ENCODE measurements around the gene CHRNA4. TPM values are rescaled to one million over a fixed set of nuclear protein-coding genes. Genes with fewer than 3 reads are reported as not detected.

Gene CHRNA4
- total RNA-seq, 6 experiments from 2014 or later: 4.6 to 165 (median 26.8) TPM

DNA sequence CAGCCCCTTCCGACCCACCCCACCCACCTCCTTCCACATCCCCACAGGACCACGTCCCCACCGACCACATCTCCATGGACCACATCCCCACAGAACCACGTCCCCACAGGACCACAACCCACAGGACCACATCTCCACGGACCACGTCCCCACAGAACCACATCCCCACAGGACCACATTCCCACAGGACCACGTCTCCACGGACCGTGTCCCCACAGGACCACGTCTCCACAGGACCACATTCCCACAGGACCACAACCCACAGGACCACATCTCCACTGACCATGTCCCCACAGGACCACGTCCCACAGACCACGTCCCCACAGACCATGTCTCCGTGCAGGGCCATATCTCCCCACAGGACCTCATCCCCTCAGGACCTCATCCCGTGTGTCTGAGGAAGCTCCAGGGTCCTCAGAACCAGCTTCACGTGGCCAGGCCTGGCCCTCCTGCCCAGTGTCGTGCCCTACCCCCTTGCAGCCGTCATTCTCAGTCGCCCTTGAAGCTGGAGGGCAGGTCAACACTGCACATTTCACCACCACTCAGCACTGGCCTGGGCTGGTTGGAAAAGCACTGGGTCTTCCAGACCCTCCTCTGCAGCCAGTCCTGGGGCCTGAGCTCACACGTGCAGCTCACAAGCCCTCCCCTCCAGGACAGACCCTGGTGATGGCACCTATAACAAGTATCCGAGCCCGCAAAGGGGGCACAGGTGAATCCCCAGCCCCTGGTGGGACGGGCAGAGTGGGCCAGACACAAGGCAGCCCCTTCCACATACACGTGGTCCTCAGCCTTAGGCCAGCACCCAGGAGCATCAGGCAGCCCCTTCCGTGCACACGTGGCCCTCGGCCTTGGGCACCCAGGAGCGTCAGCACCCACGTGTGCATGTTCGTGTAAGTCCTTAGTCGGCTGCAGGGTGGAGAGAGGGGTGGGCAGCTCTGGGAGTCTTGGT, 3.9 kb downstream of the CHRNA4 start:
- H3K27ac ChIP-seq: no peak overlapping the region
- TF ChIP-seq POLR2A (IDR thresholded peaks at IDR 0.05): no peak
- TF ChIP-seq, protein P1, sequence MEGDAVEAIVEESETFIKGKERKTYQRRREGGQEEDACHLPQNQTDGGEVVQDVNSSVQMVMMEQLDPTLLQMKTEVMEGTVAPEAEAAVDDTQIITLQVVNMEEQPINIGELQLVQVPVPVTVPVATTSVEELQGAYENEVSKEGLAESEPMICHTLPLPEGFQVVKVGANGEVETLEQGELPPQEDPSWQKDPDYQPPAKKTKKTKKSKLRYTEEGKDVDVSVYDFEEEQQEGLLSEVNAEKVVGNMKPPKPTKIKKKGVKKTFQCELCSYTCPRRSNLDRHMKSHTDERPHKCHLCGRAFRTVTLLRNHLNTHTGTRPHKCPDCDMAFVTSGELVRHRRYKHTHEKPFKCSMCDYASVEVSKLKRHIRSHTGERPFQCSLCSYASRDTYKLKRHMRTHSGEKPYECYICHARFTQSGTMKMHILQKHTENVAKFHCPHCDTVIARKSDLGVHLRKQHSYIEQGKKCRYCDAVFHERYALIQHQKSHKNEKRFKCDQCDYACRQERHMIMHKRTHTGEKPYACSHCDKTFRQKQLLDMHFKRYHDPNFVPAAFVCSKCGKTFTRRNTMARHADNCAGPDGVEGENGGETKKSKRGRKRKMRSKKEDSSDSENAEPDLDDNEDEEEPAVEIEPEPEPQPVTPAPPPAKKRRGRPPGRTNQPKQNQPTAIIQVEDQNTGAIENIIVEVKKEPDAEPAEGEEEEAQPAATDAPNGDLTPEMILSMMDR (IDR thresholded peaks at IDR 0.05): no peak
- peaks cover 0 to 3% (median 0%) of the 10 kb centered on the region in 4 donors for H3K36me3 ChIP-seq
- peak in 1 of 3 donors; percentile 49 for DNase-seq
- H3K4me1 ChIP-seq: peaks cover 0 to 24% (median 7%) of the 10 kb centered on the region in 4 donors
- H3K4me3 ChIP-seq: no peak overlapping the region
- WGBS (ENCODE audit: insufficient coverage, low coverage, low lambda C conversion rate, missing lambda C conversion rate): 50% methylated on average over 8 of the region's 30 CpGs
- H3K27me3 ChIP-seq: no peaks in the 10 kb centered on the region
- peak in 1 of 4 donors; percentile 20 for ATAC-seq
- H3K9me3 ChIP-seq: no peaks in the 10 kb centered on the region
- intact Hi-C loops (cut with DNase I): no loop called here

DNA sequence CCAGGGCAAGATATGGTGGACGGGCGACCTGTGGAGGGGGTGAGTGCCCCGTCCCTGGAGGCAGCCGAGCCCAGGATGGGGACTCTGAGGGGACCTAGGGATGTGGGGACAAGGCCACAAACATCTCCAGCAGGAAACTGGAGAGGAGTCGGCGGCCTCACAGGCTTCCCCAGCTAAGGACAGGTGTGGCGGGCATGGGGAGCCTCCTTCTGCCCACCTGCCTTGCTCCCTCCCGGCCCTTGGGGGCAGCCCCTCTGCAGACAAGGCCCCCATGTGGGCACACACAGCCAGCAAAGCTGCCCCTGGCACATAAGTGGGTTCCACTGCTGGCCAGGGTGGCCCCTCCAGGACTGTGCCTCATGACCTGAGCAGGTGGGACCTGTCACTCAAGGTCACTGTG, 4.6 kb downstream of the CHRNA4 start:
- H3K27ac ChIP-seq: no peak overlapping the region
- no peaks in the 10 kb centered on the region for H3K9me3 ChIP-seq
- no CpG with 5 or more reads among the region's 8 CpGs for WGBS (ENCODE audit: insufficient coverage, low coverage, low lambda C conversion rate, missing lambda C conversion rate)
- peaks cover 0 to 24% (median 7%) of the 10 kb centered on the region in 4 donors for H3K4me1 ChIP-seq
- intact Hi-C loops (cut with DNase I): no loop called here
- no peaks in the 10 kb centered on the region for H3K27me3 ChIP-seq
- ATAC-seq (no peak), DNase-seq (peak in 1 of 3 donors; percentile 39)
- TF ChIP-seq, protein P1 (IDR thresholded peaks at IDR 0.05): no peak
- TF ChIP-seq POLR2A (IDR thresholded peaks at IDR 0.05): no peak
- H3K36me3 ChIP-seq: peaks cover 0 to 3% (median 0%) of the 10 kb centered on the region in 4 donors
- H3K4me3 ChIP-seq: no peak overlapping the region

DNA sequence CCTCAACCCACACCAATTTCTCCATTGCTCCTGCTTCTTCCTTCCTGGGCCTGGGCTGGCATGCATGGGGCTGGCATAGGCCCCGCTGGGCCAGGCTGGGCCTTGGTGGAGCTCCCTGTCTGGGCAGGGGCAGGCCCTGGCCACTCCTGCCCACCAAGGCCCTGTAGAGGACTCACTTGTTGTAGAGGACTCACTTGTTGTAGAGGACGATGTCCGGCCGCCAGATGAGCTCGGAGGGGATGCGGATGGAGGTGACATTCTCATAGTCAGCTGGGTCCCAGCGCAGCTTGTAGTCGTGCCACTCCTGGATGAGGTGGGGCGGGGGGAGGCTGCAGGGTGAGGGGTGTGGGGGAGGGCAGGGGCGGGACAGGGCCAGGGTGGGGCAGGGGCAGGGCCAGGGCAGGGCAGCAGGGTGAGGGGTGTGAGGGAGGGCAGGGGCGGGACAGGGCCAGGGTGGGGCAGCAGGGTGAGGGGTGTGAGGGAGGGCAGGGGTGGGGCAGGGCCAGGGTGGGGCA, 5.3 kb downstream of the CHRNA4 start:
- Histone ChIP-seq H3K27ac (no peak overlapping the region), H3K36me3 (peaks cover 0 to 3% (median 0%) of the 10 kb centered on the region in 4 donors), H3K9me3 (no peaks in the 10 kb centered on the region), H3K4me3 (no peak overlapping the region), H3K4me1 (peaks cover 0 to 24% (median 7%) of the 10 kb centered on the region in 4 donors), H3K27me3 (no peaks in the 10 kb centered on the region)
- TF ChIP-seq, protein P1 (IDR thresholded peaks at IDR 0.05): no peak
- TF ChIP-seq POLR2A (IDR thresholded peaks at IDR 0.05): no peak
- ATAC-seq (no peak), DNase-seq (peak in 1 of 3 donors; percentile 46)
- WGBS (ENCODE audit: insufficient coverage, low coverage, low lambda C conversion rate, missing lambda C conversion rate): 20% methylated on average over 1 of the region's 11 CpGs
- intact Hi-C loops (cut with DNase I): no loop called here

DNA sequence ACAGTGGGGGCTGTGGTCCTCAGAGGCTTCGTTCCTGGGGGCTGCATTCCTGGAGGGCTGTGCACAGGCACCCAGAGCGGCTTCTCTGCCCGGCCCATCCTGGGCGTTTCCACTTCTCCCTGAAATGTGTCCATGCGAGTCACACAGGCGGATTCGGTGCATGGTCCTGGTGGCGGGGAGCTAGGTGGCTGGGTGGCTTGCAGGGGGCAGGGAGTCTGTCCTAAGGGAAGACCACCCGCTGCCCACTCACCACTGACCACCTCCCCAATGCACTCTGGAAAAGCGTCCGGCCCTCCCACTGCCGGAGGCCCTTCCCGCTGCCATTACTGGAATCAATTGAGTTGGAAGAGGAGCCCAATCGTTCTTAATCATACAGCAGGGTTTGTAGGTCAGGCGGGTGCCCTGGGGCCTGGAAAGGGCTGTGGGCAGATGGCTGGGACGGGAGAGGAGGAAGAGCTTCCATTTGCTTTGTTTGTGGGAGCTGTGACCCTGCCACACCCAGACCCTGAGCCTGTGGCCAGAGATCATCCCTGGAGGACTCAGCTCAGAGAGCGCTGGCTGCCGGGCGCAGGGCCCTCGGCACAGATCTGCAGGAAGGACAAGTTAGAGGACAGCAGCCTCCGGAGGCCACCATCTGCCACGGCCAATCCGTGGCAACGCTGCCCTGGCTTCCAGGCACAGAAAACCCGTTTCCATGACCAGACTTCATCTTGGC, 6.4 kb downstream of the CHRNA4 start:
- Histone ChIP-seq H3K27me3 (no peaks in the 10 kb centered on the region), H3K4me1 (peaks cover 0 to 24% (median 7%) of the 10 kb centered on the region in 4 donors), H3K27ac (no peak overlapping the region), H3K9me3 (no peaks in the 10 kb centered on the region), H3K4me3 (no peak overlapping the region), H3K36me3 (peaks cover 0 to 3% (median 0%) of the 10 kb centered on the region in 4 donors)
- intact Hi-C loops (cut with DNase I): no loop called here
- WGBS (ENCODE audit: insufficient coverage, low coverage, low lambda C conversion rate, missing lambda C conversion rate): 71% methylated on average over 8 of the region's 25 CpGs
- TF ChIP-seq, protein P1 (IDR thresholded peaks at IDR 0.05): no peak
- no peak for TF ChIP-seq POLR2A (IDR thresholded peaks at IDR 0.05)
- no peak for ATAC-seq
- DNase-seq: peak in 1 of 3 donors; percentile 50

Data from right lobe of liver (tissue), 6 donors.